ENCODE measurements around the gene PACSIN2. TPM values are rescaled to one million over a fixed set of nuclear protein-coding genes. Genes with fewer than 3 reads are reported as not detected.

Gene PACSIN2
- total and polyA plus RNA-seq, 2 experiments from 2014 or later: 23.5 to 57.3 TPM

GRCh38 chr22:43008509-43008908 is 6.4 kb downstream of the PACSIN2 start:
- no peaks in the 10 kb centered on the region for H3K27me3 ChIP-seq (ENCODE audit: insufficient read depth)

More at GRCh38 chr22:43008509-43008908, 6.4 kb downstream of the PACSIN2 start:
- peaks cover 14% of the 10 kb centered on the region for H3K27me3 Mint-ChIP-seq (ENCODE audit: insufficient read depth, low read depth, poor library complexity)
- H2AFZ ChIP-seq: no peak overlapping the region
- H3K9me2 ChIP-seq (ENCODE audit: insufficient read depth): no peaks in the 10 kb centered on the region
- H3K4me1 ChIP-seq (ENCODE audit: insufficient read depth): peaks cover 48% of the 10 kb centered on the region
- H4K20me1 ChIP-seq (replicated peaks; ENCODE audit: insufficient read depth): peaks cover 80% of the 10 kb centered on the region
- DNase-seq (ENCODE audit: low spot score) (no peak), ATAC-seq (no peak)
- H3K79me2 ChIP-seq (replicated peaks; ENCODE audit: insufficient read depth): peaks cover 100% of the 10 kb centered on the region
- no peaks in the 10 kb centered on the region for H3K36me3 ChIP-seq (ENCODE audit: insufficient read depth)
- H3F3A ChIP-seq (replicated peaks; ENCODE audit: low read depth): 0 out of 2 replicates have a peak, but pooled peaks cover 10% of the 10 kb centered on the region
- no peak overlapping the region for H3K27ac Mint-ChIP-seq
- no peak overlapping the region for H3K4me2 ChIP-seq
- H3K4me3 Mint-ChIP-seq: no peak overlapping the region
- H3K4me1 Mint-ChIP-seq: peaks cover 57% of the 10 kb centered on the region
- no peak overlapping the region for H3K27ac ChIP-seq (ENCODE audit: low read depth)
- no peaks in the 10 kb centered on the region for H3K9me3 Mint-ChIP-seq
- H3K36me3 Mint-ChIP-seq (ENCODE audit: low read depth): peaks cover 3% of the 10 kb centered on the region; the same call in 2 of the 3 replicates
- no peak overlapping the region for H3K4me3 ChIP-seq
- no peak for TF ChIP-seq ZNF331 (CRISPR knock-in tag; IDR thresholded peaks at IDR 0.05; ENCODE audit: low read depth)
- TF ChIP-seq, protein P1, sequence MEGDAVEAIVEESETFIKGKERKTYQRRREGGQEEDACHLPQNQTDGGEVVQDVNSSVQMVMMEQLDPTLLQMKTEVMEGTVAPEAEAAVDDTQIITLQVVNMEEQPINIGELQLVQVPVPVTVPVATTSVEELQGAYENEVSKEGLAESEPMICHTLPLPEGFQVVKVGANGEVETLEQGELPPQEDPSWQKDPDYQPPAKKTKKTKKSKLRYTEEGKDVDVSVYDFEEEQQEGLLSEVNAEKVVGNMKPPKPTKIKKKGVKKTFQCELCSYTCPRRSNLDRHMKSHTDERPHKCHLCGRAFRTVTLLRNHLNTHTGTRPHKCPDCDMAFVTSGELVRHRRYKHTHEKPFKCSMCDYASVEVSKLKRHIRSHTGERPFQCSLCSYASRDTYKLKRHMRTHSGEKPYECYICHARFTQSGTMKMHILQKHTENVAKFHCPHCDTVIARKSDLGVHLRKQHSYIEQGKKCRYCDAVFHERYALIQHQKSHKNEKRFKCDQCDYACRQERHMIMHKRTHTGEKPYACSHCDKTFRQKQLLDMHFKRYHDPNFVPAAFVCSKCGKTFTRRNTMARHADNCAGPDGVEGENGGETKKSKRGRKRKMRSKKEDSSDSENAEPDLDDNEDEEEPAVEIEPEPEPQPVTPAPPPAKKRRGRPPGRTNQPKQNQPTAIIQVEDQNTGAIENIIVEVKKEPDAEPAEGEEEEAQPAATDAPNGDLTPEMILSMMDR (conservative IDR thresholded peaks at IDR 0.05; ENCODE audit: low read depth in 2 of 2): no peak
- TF ChIP-seq STAT1 (IDR thresholded peaks at IDR 0.05; ENCODE audit: unreplicated experiment): no peak
- TF ChIP-seq CREB1 (CRISPR knock-in tag; IDR thresholded peaks at IDR 0.05; ENCODE audit: low read depth): no peak
- TF ChIP-seq POLR2AphosphoS5 (IDR thresholded peaks at IDR 0.05; ENCODE audit: low read depth): no peak
- no peak for TF ChIP-seq REST (IDR thresholded peaks at IDR 0.05; ENCODE audit: unreplicated experiment)
- no peak for TF ChIP-seq EZH2 (IDR thresholded peaks at IDR 0.05; ENCODE audit: low read depth, unreplicated experiment)
- TF ChIP-seq NANOG (IDR thresholded peaks at IDR 0.05; ENCODE audit: borderline replicate concordance): no peak
- TF ChIP-seq, protein P2, sequence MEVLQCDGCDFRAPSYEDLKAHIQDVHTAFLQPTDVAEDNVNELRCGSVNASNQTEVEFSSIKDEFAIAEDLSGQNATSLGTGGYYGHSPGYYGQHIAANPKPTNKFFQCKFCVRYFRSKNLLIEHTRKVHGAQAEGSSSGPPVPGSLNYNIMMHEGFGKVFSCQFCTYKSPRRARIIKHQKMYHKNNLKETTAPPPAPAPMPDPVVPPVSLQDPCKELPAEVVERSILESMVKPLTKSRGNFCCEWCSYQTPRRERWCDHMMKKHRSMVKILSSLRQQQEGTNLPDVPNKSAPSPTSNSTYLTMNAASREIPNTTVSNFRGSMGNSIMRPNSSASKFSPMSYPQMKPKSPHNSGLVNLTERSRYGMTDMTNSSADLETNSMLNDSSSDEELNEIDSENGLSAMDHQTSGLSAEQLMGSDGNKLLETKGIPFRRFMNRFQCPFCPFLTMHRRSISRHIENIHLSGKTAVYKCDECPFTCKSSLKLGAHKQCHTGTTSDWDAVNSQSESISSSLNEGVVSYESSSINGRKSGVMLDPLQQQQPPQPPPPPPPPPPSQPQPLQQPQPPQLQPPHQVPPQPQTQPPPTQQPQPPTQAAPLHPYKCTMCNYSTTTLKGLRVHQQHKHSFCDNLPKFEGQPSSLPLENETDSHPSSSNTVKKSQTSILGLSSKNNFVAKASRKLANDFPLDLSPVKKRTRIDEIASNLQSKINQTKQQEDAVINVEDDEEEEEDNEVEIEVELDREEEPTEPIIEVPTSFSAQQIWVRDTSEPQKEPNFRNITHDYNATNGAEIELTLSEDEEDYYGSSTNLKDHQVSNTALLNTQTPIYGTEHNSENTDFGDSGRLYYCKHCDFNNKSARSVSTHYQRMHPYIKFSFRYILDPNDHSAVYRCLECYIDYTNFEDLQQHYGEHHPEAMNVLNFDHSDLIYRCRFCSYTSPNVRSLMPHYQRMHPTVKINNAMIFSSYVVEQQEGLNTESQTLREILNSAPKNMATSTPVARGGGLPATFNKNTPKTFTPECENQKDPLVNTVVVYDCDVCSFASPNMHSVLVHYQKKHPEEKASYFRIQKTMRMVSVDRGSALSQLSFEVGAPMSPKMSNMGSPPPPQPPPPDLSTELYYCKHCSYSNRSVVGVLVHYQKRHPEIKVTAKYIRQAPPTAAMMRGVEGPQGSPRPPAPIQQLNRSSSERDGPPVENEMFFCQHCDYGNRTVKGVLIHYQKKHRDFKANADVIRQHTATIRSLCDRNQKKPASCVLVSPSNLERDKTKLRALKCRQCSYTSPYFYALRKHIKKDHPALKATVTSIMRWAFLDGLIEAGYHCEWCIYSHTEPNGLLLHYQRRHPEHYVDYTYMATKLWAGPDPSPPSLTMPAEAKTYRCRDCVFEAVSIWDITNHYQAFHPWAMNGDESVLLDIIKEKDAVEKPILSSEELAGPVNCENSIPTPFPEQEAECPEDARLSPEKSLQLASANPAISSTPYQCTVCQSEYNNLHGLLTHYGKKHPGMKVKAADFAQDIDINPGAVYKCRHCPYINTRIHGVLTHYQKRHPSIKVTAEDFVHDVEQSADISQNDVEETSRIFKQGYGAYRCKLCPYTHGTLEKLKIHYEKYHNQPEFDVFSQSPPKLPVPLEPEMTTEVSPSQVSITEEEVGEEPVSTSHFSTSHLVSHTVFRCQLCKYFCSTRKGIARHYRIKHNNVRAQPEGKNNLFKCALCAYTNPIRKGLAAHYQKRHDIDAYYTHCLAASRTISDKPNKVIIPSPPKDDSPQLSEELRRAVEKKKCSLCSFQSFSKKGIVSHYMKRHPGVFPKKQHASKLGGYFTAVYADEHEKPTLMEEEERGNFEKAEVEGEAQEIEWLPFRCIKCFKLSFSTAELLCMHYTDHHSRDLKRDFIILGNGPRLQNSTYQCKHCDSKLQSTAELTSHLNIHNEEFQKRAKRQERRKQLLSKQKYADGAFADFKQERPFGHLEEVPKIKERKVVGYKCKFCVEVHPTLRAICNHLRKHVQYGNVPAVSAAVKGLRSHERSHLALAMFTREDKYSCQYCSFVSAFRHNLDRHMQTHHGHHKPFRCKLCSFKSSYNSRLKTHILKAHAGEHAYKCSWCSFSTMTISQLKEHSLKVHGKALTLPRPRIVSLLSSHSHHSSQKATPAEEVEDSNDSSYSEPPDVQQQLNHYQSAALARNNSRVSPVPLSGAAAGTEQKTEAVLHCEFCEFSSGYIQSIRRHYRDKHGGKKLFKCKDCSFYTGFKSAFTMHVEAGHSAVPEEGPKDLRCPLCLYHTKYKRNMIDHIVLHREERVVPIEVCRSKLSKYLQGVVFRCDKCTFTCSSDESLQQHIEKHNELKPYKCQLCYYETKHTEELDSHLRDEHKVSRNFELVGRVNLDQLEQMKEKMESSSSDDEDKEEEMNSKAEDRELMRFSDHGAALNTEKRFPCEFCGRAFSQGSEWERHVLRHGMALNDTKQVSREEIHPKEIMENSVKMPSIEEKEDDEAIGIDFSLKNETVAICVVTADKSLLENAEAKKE (CRISPR knock-in tag; IDR thresholded peaks at IDR 0.05): no peak
- TF ChIP-seq EZH2phosphoT487 (IDR thresholded peaks at IDR 0.05; ENCODE audit: unreplicated experiment): no peak
- TF ChIP-seq JUNB (IDR thresholded peaks at IDR 0.05; ENCODE audit: unreplicated experiment): no peak
- TF ChIP-seq ETS1 (IDR thresholded peaks at IDR 0.05): no peak

All from GM23338 (cell line).